Limb (tissue), 2 donors: Measurements from ENCODE around the gene RPP38.

Experiments
- DNase-seq, 2 donors: peaks; one replicate each; pipeline ENCODE4 v3.0.0-alpha.2; 2016; ENCODE audit errors: extremely low spot score in 2 of 2

RPP38 gene

GRCh38 chr10:15097011-15097812, at the start of gene RPP38:
TSS of gene RPP38 (plus strand) at chr10:15097355. CDS start at chr10:15103315, 5,960 bp downstream.
- peak; percentile 95 to 99 for DNase-seq

GRCh38 chr10:15049533-15049932, 47.6 kb upstream of the RPP38 start:
- DNase-seq: no peak

- DNase-seq: no peak
These were observed 45.0 kb upstream of the RPP38 start for GRCh38 chr10:15052121-15052520.

GRCh38 chr10:15053061-15053460, 44.1 kb upstream of the RPP38 start:
- no peak for DNase-seq

- no peak for DNase-seq
These were observed 38.5 kb upstream of the RPP38 start for GRCh38 chr10:15058689-15059088.

- DNase-seq: no peak
These were observed 37.2 kb upstream of the RPP38 start for GRCh38 chr10:15059914-15060313.

- no peak for DNase-seq
These were observed 36.5 kb upstream of the RPP38 start for GRCh38 chr10:15060638-15061037.

- no peak for DNase-seq
These were observed 30.0 kb upstream of the RPP38 start for GRCh38 chr10:15067154-15067553.

GRCh38 chr10:15068802-15069201, 28.4 kb upstream of the RPP38 start:
- DNase-seq: no peak

GRCh38 chr10:15069230-15069629, 27.9 kb upstream of the RPP38 start:
- DNase-seq: no peak

GRCh38 chr10:15072358-15072757, 24.8 kb upstream of the RPP38 start:
- DNase-seq: no peak

- no peak for DNase-seq
These were observed 21.7 kb upstream of the RPP38 start for GRCh38 chr10:15075421-15075820.

GRCh38 chr10:15083674-15084501, 13.3 kb upstream of the RPP38 start:
- DNase-seq: no peak

GRCh38 chr10:15084502-15084922, 12.6 kb upstream of the RPP38 start:
- DNase-seq: peak; percentile 45 to 49

GRCh38 chr10:15088428-15089261, 8.5 kb upstream of the RPP38 start, which contains the start of gene ACBD7:
TSS of gene ACBD7 (minus strand) at chr10:15088776. CDS start at chr10:15088728, 48 bp downstream.
- DNase-seq: peak; percentile 66 to 88

GRCh38 chr10:15091418-15091817, 5.7 kb upstream of the RPP38 start:
- DNase-seq: no peak

- no peak for DNase-seq
These were observed 4.2 kb upstream of the RPP38 start for GRCh38 chr10:15092855-15093408.

- no peak for DNase-seq
These were observed 519 bp upstream of the RPP38 start for GRCh38 chr10:15096661-15097010.

- no peak for DNase-seq
These were observed 2.7 kb downstream of the RPP38 start for GRCh38 chr10:15099886-15100285.

GRCh38 chr10:15103513-15103912, 6.4 kb downstream of the RPP38 start:
- DNase-seq: no peak

GRCh38 chr10:15106352-15107013, 9.3 kb downstream of the RPP38 start:
- peak; percentile 61 to 79 for DNase-seq
